GM18511 (cell line): ENCODE measurements around the gene KRT34.
"Not testable (repeated sequence)": the region's sequence is repeated elsewhere in the genome, so short reads cannot be mapped to it uniquely, and the experiment has no call there.

ENCODE experiments used
- ATAC-seq: cut with Tn5 transposase; IDR thresholded peaks from one replicate; pipeline ENCODE4 v1.9.1; 2021; ENCODE audit warnings: mild to moderate bottlenecking, moderate library complexity; ENCODE audit not compliant: unreplicated experiment

Gene KRT34

GRCh38 chr17:41404024-41404671 lies 22.0 kb upstream of the KRT34 start:
- ATAC-seq: no peak

GRCh38 chr17:41403404-41404023 lies 21.4 kb upstream of the KRT34 start:
- no peak for ATAC-seq

- ATAC-seq: no peak
Observed at GRCh38 chr17:41402161-41402560, 20.1 kb upstream of the KRT34 start.

- no peak for ATAC-seq
Observed at GRCh38 chr17:41396996-41397660, 15.0 kb upstream of the KRT34 start, which contains the start of gene KRT31. Gene KRT31 (minus strand): TSS chr17:41397608. CDS start chr17:41397539, 69 bp downstream.

GRCh38 chr17:41396340-41396739 lies 14.2 kb upstream of the KRT34 start:
- no peak for ATAC-seq

- ATAC-seq: no peak
Observed at GRCh38 chr17:41395611-41396010, 13.5 kb upstream of the KRT34 start.

GRCh38 chr17:41395044-41395443 lies 12.9 kb upstream of the KRT34 start:
- not testable (repeated sequence) for ATAC-seq

GRCh38 chr17:41394254-41394996 lies 12.3 kb upstream of the KRT34 start:
- no peak for ATAC-seq

- no peak for ATAC-seq
Observed at GRCh38 chr17:41393826-41394225, 11.7 kb upstream of the KRT34 start.

GRCh38 chr17:41393294-41393693 lies 11.2 kb upstream of the KRT34 start:
- no peak for ATAC-seq

- ATAC-seq: no peak
Observed at GRCh38 chr17:41392278-41392677, 10.2 kb upstream of the KRT34 start.

GRCh38 chr17:41391535-41391934 lies 9.4 kb upstream of the KRT34 start:
- ATAC-seq: no peak

- no peak for ATAC-seq
Observed at GRCh38 chr17:41390411-41390938, 8.4 kb upstream of the KRT34 start.

- no peak for ATAC-seq
Observed at GRCh38 chr17:41387670-41388069, 5.6 kb upstream of the KRT34 start.

- ATAC-seq: no peak
Observed at GRCh38 chr17:41386227-41386626, 4.1 kb upstream of the KRT34 start.

- no peak for ATAC-seq
Observed at GRCh38 chr17:41383690-41384089, 1.6 kb upstream of the KRT34 start.

- ATAC-seq: no peak
Observed at GRCh38 chr17:41382394-41382793, 288 bp upstream of the KRT34 start.

- not testable (repeated sequence) for ATAC-seq
Observed at GRCh38 chr17:41380091-41380490, 2.0 kb downstream of the KRT34 start.

GRCh38 chr17:41377546-41377945 lies 4.6 kb downstream of the KRT34 start:
- ATAC-seq: no peak

- ATAC-seq: no peak
Observed at GRCh38 chr17:41369713-41370112, 12.4 kb downstream of the KRT34 start, which contains the start of gene KRT33B. Gene KRT33B (minus strand): TSS chr17:41369813. CDS start chr17:41369750, 63 bp downstream.

GRCh38 chr17:41369023-41369422 lies 13.1 kb downstream of the KRT34 start:
- ATAC-seq: no peak
